Psoas muscle (tissue), 8 donors: Measurements from ENCODE around the gene TOGARAM2. TPM values are rescaled to one million over a fixed set of nuclear protein-coding genes. Genes with fewer than 3 reads are reported as not detected.

ENCODE experiments used
- ATAC-seq, 4 donors: fragments of 200-7000 bp; cut with Tn5 transposase; one replicate each; pipeline ENCODE4 v1.9.1; 2020; ENCODE audit warnings: moderate library complexity in 3 of 4, mild to moderate bottlenecking in 2 of 4
- DNase-seq, 2 donors: peaks; one replicate each; pipeline ENCODE4 v3.0.0-alpha.2; 2020
- H3K27ac ChIP-seq: fragments of 200-600 bp; one replicate; pipeline ENCODE4 v1.8.0; 2022
- H3K27me3 ChIP-seq, 3 donors: fragments of 200-600 bp in 1 of 3; one replicate each; pipeline versions ENCODE4 v1.6.1 to v1.8.0; 2013 to 2022; ENCODE audit warnings: low read length in 2 of 3, mild to moderate bottlenecking in 2 of 3, moderate library complexity in 1 of 3; ENCODE audit not compliant: insufficient read depth in 3 of 3
- H3K36me3 ChIP-seq, 2 donors: fragments of 200-600 bp in 1 of 2; one replicate each; pipeline versions ENCODE4 v1.6.1 to v1.8.0; 2013 to 2022; ENCODE audit warnings: low read depth in 1 of 2, mild to moderate bottlenecking in 1 of 2, moderate library complexity in 1 of 2; ENCODE audit not compliant: insufficient read depth in 1 of 2
- H3K4me1 ChIP-seq: fragments of 200-600 bp; one replicate; pipeline ENCODE4 v1.8.0; 2022
- H3K4me3 ChIP-seq: fragments of 200-600 bp; one replicate; pipeline ENCODE4 v1.8.0; 2022; ENCODE audit warnings: mild to moderate bottlenecking
- H3K9me3 ChIP-seq: fragments of 200-600 bp; one replicate; pipeline ENCODE4 v1.8.0; 2022
- CTCF ChIP-seq: fragments of 200-600 bp; IDR thresholded peaks from one replicate; pipeline ENCODE4 v1.8.0; 2022; ENCODE audit warnings: antibody characterized with exemption
- WGBS, 3 donors: extraction: QIAGEN DNeasy Blood & Tissue Kit; methylation state at CpG; one replicate each; pipeline versions ENCODE4 v1.1.6 to v1.1.7; 2013; 5-methylcytosine and 5-hydroxymethylcytosine counted together
- intact Hi-C, 2 donors: fragments of 100-400 bp; cut with DNase I; formaldehyde crosslinking; loops; one replicate each; pipeline versions ENCODE4 v1.11.0 to v1.14.2; 2022
- polyA plus RNA-seq, 3 donors: library from polyadenylated mRNA; stranded (reverse); fragments of 200-250 nt; gene quantifications; one replicate each; pipeline ENCODE4 v1.2.3, GENCODE V29; 2013
- total RNA-seq, 4 donors: library from RNA; stranded (reverse); fragmentation: NEBNext Ultra II Directional in 2 of 4; extraction: Animal tissue kit (Norgen Biotek cat#: 25700) in 2 of 4; gene quantifications; one replicate each; pipeline versions ENCODE4 v1.2.1 to v1.2.4, GENCODE V29; 2021 to 2023
- donor health status: healthy with polysubstance abuse.
- donor health status: DM: no; HTN: no; CAD: no; lungs with moderate emphysema.
- donor health status: Bipolar disorder and iron deficiency.
- donor health status: healthy.
- donor health status: DM: yes; HTN: yes; CAD: no.
- donor health status: DM: no; HTN: no; CAD: no.
- donor health status: DM: no; HTN: no; CAD: no.
- donor health status: DM: yes; HTN: yes; CAD: no.

The TOGARAM2 gene
- total and polyA plus RNA-seq, 7 donors = 2.2 to 98.4 (median 28.6) TPM

- peak in 2 of 4 donors; percentile 34 to 52 for ATAC-seq
- no peak overlapping the region for H3K27ac ChIP-seq
- no peaks in the 10 kb centered on the region for H3K4me1 ChIP-seq
- intact Hi-C loops = no loop called here
- TF ChIP-seq CTCF = no peak
- H3K9me3 ChIP-seq = no peaks in the 10 kb centered on the region
- H3K27me3 ChIP-seq = no peaks in the 10 kb centered on the region
- DNase-seq = peak in 1 of 2 donors; percentile 48
- WGBS, 3 donors = 46 to 60% (median 56%) methylated on average over 12 of the region's 12 CpGs
- no peaks in the 10 kb centered on the region for H3K36me3 ChIP-seq
- H3K4me3 ChIP-seq = no peak overlapping the region
Measured at GRCh38 chr2:28997237-28997846, 16.2 kb downstream of the TOGARAM2 start.

GRCh38 chr2:28997847-28998735 lies 17.0 kb downstream of the TOGARAM2 start:
- no peaks in the 10 kb centered on the region for H3K36me3 ChIP-seq
- DNase-seq (peak in 1 of 2 donors; percentile 16), ATAC-seq (no peak)
- 90 to 94% (median 90%) methylated on average over 15 to 17 of the region's 17 CpGs for WGBS, 3 donors
- H3K4me3 ChIP-seq = no peak overlapping the region
- H3K27ac ChIP-seq = no peak overlapping the region
- H3K9me3 ChIP-seq = no peaks in the 10 kb centered on the region
- no peaks in the 10 kb centered on the region for H3K27me3 ChIP-seq
- H3K4me1 ChIP-seq = no peaks in the 10 kb centered on the region
- TF ChIP-seq CTCF = no peak
- intact Hi-C loops = no loop called here

GRCh38 chr2:29000481-29000880 lies 19.4 kb downstream of the TOGARAM2 start:
- DNase-seq = peak in 1 of 2 donors; percentile 62
- no peaks in the 10 kb centered on the region for H3K27me3 ChIP-seq
- H3K9me3 ChIP-seq = no peaks in the 10 kb centered on the region
- H3K36me3 ChIP-seq = no peaks in the 10 kb centered on the region
- no peak overlapping the region for H3K4me3 ChIP-seq
- WGBS, 3 donors = 75 to 80% (median 77%) methylated on average over 6 to 7 of the region's 7 CpGs
- H3K4me1 ChIP-seq = no peaks in the 10 kb centered on the region
- TF ChIP-seq CTCF = no peak
- peak in 1 of 4 donors; percentile 33 for ATAC-seq
- intact Hi-C loops = no loop called here
- H3K27ac ChIP-seq = no peak overlapping the region

- Histone ChIP-seq H3K9me3 (no peaks in the 10 kb centered on the region), H3K4me3 (no peak overlapping the region), H3K27ac (no peak overlapping the region), H3K4me1 (no peaks in the 10 kb centered on the region), H3K36me3 (no peaks in the 10 kb centered on the region), H3K27me3 (no peaks in the 10 kb centered on the region)
- TF ChIP-seq CTCF = no peak
- ATAC-seq (no peak), DNase-seq (peak in 1 of 2 donors; percentile 16)
- WGBS, 3 donors = 74 to 77% (median 75%) methylated on average over 5 of the region's 5 CpGs
- intact Hi-C loops = no loop called here
Measured at GRCh38 chr2:29000956-29001355, 19.9 kb downstream of the TOGARAM2 start.
